Gastroesophageal sphincter (tissue), 4 donors: ENCODE data around the gene CELA3A. TPM values are rescaled to one million over a fixed set of nuclear protein-coding genes. Genes with fewer than 3 reads are reported as not detected.

Experiments used
- ATAC-seq: fragments of 150-250 bp; one replicate; pipeline ENCODE4 v1.9.1; 2016; ENCODE audit warnings: mild to moderate bottlenecking, moderate library complexity
- H3K27ac ChIP-seq, 4 donors: fragments of 200-600 bp; sonication (generic) in 3 of 4; 1 replicate in 3 of 4; 2 replicates in 1 of 4; pipeline ENCODE4 v1.5.1; 2016 to 2019
- H3K27me3 ChIP-seq: fragments of 200-600 bp; sonication (generic); one replicate; pipeline ENCODE4 v1.5.1; 2019
- H3K36me3 ChIP-seq, 2 donors: fragments of 200-600 bp; sonication (generic); one replicate each; pipeline ENCODE4 v1.5.1; 2019; ENCODE audit warnings: control low read depth in 1 of 2
- H3K4me1 ChIP-seq, 3 donors: fragments of 200-600 bp; sonication (generic); 1 replicate in 2 of 3; 2 replicates in 1 of 3; pipeline ENCODE4 v1.5.1; 2016 to 2019; ENCODE audit warnings: control low read depth in 2 of 3
- H3K4me3 ChIP-seq, 2 donors: fragments of 200-600 bp; sonication (generic); one replicate each; pipeline ENCODE4 v1.5.1; 2019; ENCODE audit warnings: mild to moderate bottlenecking in 1 of 2, moderate library complexity in 1 of 2
- H3K9me3 ChIP-seq, 3 donors: fragments of 200-600 bp; sonication (generic); one replicate each; pipeline ENCODE4 v1.5.1; 2017 to 2019; ENCODE audit warnings: control low read depth in 2 of 3
- CTCF ChIP-seq, 4 experiments: fragments of 200-600 bp in 2 of 4; fragments of 450-650 bp in 2 of 4; sonication (generic) in 1 of 4; IDR thresholded peaks; one replicate each; pipeline ENCODE4 v1.5.1; 2017 to 2019; ENCODE audit warnings: antibody characterized with exemption in 4 of 4, mild to moderate bottlenecking in 2 of 4, moderate library complexity in 2 of 4
- EP300 ChIP-seq: sonication (generic); formaldehyde crosslinking; IDR thresholded peaks from one replicate; pipeline ENCODE4 v1.6.1; 2017; ENCODE audit warnings: antibody characterized with exemption, mild to moderate bottlenecking
- POLR2A ChIP-seq, 2 donors: fragments of 450-650 bp; IDR thresholded peaks; one replicate each; pipeline ENCODE4 v1.6.1; 2017; ENCODE audit warnings: antibody characterized with exemption in 2 of 2, mild to moderate bottlenecking in 2 of 2, moderate library complexity in 1 of 2
- POLR2AphosphoS5 ChIP-seq: sonication (generic); formaldehyde crosslinking; IDR thresholded peaks from one replicate; pipeline ENCODE4 v1.6.1; 2017; ENCODE audit warnings: antibody characterized with exemption
- whole genome bisulfite sequencing, 2 donors: methylation state at CpG; one replicate each; pipeline ENCODE4 v1.1.5; 2018; ENCODE audit warnings: low coverage in 1 of 2; 5-methylcytosine and 5-hydroxymethylcytosine counted together
- total RNA-seq, 4 donors: library from RNA; depleted of rRNA; stranded (reverse); fragments of >200 nt; gene quantifications; one replicate each; pipeline ENCODE4 v1.1.0, GENCODE V29; 2016

Gene CELA3A
- total RNA-seq, 4 donors from 2014 or later, result not detected

- 71 to 90% methylated on average over 3 to 6 of the region's 6 CpGs for WGBS, 2 donors
- no peaks in the 10 kb centered on the region for H3K36me3 ChIP-seq
- H3K4me1 ChIP-seq, result peaks cover 0 to 13% (median 0%) of the 10 kb centered on the region in 3 donors
- H3K4me3 ChIP-seq, result no peak overlapping the region
- TF ChIP-seq EP300 (no peak), CTCF (IDR thresholded peaks at IDR 0.05) (no peak), POLR2AphosphoS5 (no peak), POLR2A (IDR thresholded peaks at IDR 0.05) (no peak)
- H3K27ac ChIP-seq, result no peak overlapping the region
- no peak for ATAC-seq
- H3K9me3 ChIP-seq, result no peaks in the 10 kb centered on the region
- H3K27me3 ChIP-seq, result peaks cover 10% of the 10 kb centered on the region
Observed at GRCh38 chr1:22021061-22021460, 19.6 kb downstream of the CELA3A start.

- Histone ChIP-seq H3K4me3 (peak overlapping the region; percentile 74 to 88), H3K36me3 (no peaks in the 10 kb centered on the region), H3K4me1 (peaks cover 0 to 22% (median 0%) of the 10 kb centered on the region in 3 donors), H3K27ac (peak overlapping the region; percentile 94 to 98 (median 98)), H3K9me3 (no peaks in the 10 kb centered on the region), H3K27me3 (no peaks in the 10 kb centered on the region)
- 2 to 4% methylated on average over 4 to 11 of the region's 33 CpGs for WGBS, 2 donors
- no peak for TF ChIP-seq POLR2A (IDR thresholded peaks at IDR 0.05)
- TF ChIP-seq CTCF (IDR thresholded peaks at IDR 0.05), result no peak
- no peak for TF ChIP-seq POLR2AphosphoS5
- TF ChIP-seq EP300, result no peak
- ATAC-seq, result peak; percentile 78
Observed at GRCh38 chr1:22024485-22025367, 23.3 kb downstream of the CELA3A start.

GRCh38 chr1:22025368-22026155 is 24.1 kb downstream of the CELA3A start:
- Histone ChIP-seq H3K27me3 (no peaks in the 10 kb centered on the region), H3K4me3 (peak overlapping the region; percentile 74 to 88), H3K27ac (peak overlapping the region; percentile 94 to 98 (median 98)), H3K9me3 (no peaks in the 10 kb centered on the region), H3K36me3 (no peaks in the 10 kb centered on the region), H3K4me1 (peaks cover 0 to 22% (median 0%) of the 10 kb centered on the region in 3 donors)
- no peak for TF ChIP-seq CTCF (IDR thresholded peaks at IDR 0.05)
- TF ChIP-seq POLR2A (IDR thresholded peaks at IDR 0.05), result peak; percentile 65 to 66
- TF ChIP-seq POLR2AphosphoS5, result peak; percentile 91
- TF ChIP-seq EP300, result no peak
- peak; percentile 96 for ATAC-seq
- WGBS, 2 donors, result 0% methylated on average over 1 to 9 of the region's 42 CpGs

- no peak for TF ChIP-seq EP300
- no peak for TF ChIP-seq POLR2A (IDR thresholded peaks at IDR 0.05)
- no peak for TF ChIP-seq CTCF (IDR thresholded peaks at IDR 0.05)
- TF ChIP-seq POLR2AphosphoS5, result no peak
- peaks cover 0 to 28% (median 0%) of the 10 kb centered on the region in 3 donors for H3K4me1 ChIP-seq
- ATAC-seq, result no peak
- WGBS, 2 donors, result 67 to 83% methylated on average over 1 to 3 of the region's 3 CpGs
- H3K4me3 ChIP-seq, result no peak overlapping the region
- no peaks in the 10 kb centered on the region for H3K9me3 ChIP-seq
- H3K27me3 ChIP-seq, result no peaks in the 10 kb centered on the region
- H3K27ac ChIP-seq, result no peak overlapping the region
- H3K36me3 ChIP-seq, result no peaks in the 10 kb centered on the region
Observed at GRCh38 chr1:22026924-22027289, 25.4 kb downstream of the CELA3A start.
